Mesendoderm (in vitro differentiated cells): ENCODE data around the gene ACTG1.

Source experiments
- DNase-seq: peaks from one replicate; pipeline ENCODE4 v3.0.0; 2013
- H2AK5ac ChIP-seq: 2 replicates; pipeline ENCODE4 v1.6.1; 2013; ENCODE audit warnings: low read length, inconsistent platforms
- H2BK120ac ChIP-seq: 2 replicates; pipeline ENCODE4 v1.6.1; 2013; ENCODE audit warnings: low read depth, mild to moderate bottlenecking, low read length, moderate library complexity, mixed read lengths
- H2BK15ac ChIP-seq: replicated peaks from 2 replicates; pipeline ENCODE4 v1.6.1; 2013; ENCODE audit warnings: low read depth, mild to moderate bottlenecking, moderate library complexity
- H2BK5ac ChIP-seq: 2 replicates; pipeline ENCODE4 v1.6.1; 2013; ENCODE audit warnings: low read length, inconsistent platforms
- H3K18ac ChIP-seq: 2 replicates; pipeline ENCODE4 v1.6.1; 2013; ENCODE audit warnings: mild to moderate bottlenecking, low read length, mixed read lengths
- H3K23ac ChIP-seq: one replicate; pipeline ENCODE4 v1.6.1; 2013; ENCODE audit warnings: low read length
- H3K27ac ChIP-seq: 2 replicates; pipeline ENCODE4 v1.5.1; 2013; ENCODE audit warnings: low read depth, mild to moderate bottlenecking, inconsistent platforms, low read length, moderate library complexity
- H3K27me3 ChIP-seq: 2 replicates; pipeline ENCODE4 v1.6.1; 2013; ENCODE audit warnings: low read length, control low read depth, mild to moderate bottlenecking, inconsistent platforms; ENCODE audit not compliant: insufficient read depth, poor library complexity
- H3K36me3 ChIP-seq: 2 replicates; pipeline ENCODE4 v1.6.1; 2013; ENCODE audit warnings: low read length, inconsistent platforms; ENCODE audit not compliant: control insufficient read depth, insufficient read depth
- H3K4ac ChIP-seq: one replicate; pipeline ENCODE4 v1.6.1; 2013; ENCODE audit warnings: low read depth, mild to moderate bottlenecking, low read length, moderate library complexity
- H3K4me1 ChIP-seq: 2 replicates; pipeline ENCODE4 v1.6.1; 2013; ENCODE audit warnings: low read depth, low read length, inconsistent platforms; ENCODE audit not compliant: control insufficient read depth
- H3K4me2 ChIP-seq: 2 replicates; pipeline ENCODE4 v1.6.1; 2013; ENCODE audit warnings: low read length
- H3K4me3 ChIP-seq: 2 replicates; pipeline ENCODE4 v1.5.1; 2013; ENCODE audit warnings: mild to moderate bottlenecking, low read length
- H3K56ac ChIP-seq: one replicate; pipeline ENCODE4 v1.6.1; 2013; ENCODE audit warnings: low read length
- H3K79me1 ChIP-seq: 2 replicates; pipeline ENCODE4 v1.6.1; 2013; ENCODE audit warnings: low read length, inconsistent platforms
- H3K79me2 ChIP-seq: 2 replicates; pipeline ENCODE4 v1.6.1; 2013; ENCODE audit warnings: mild to moderate bottlenecking, low read length; ENCODE audit not compliant: control insufficient read depth, insufficient read depth
- H3K9ac ChIP-seq: 2 replicates; pipeline ENCODE4 v1.6.1; 2013; ENCODE audit warnings: low read length, inconsistent platforms
- H4K5ac ChIP-seq: one replicate; pipeline ENCODE4 v1.6.1; 2013; ENCODE audit warnings: low read length
- H4K8ac ChIP-seq: one replicate; pipeline ENCODE4 v1.6.1; 2013; ENCODE audit warnings: low read depth, mild to moderate bottlenecking, control low read depth, low read length, moderate library complexity
- WGBS: extraction: QIAGEN DNeasy Blood & Tissue Kit; methylation state at CpG from one replicate; pipeline ENCODE4 v1.1.7; 2013; ENCODE audit warnings: low lambda C conversion rate, missing lambda C conversion rate; ENCODE audit not compliant: insufficient coverage; ENCODE audit errors: extremely low coverage; 5-methylcytosine and 5-hydroxymethylcytosine counted together

Gene ACTG1

DNA sequence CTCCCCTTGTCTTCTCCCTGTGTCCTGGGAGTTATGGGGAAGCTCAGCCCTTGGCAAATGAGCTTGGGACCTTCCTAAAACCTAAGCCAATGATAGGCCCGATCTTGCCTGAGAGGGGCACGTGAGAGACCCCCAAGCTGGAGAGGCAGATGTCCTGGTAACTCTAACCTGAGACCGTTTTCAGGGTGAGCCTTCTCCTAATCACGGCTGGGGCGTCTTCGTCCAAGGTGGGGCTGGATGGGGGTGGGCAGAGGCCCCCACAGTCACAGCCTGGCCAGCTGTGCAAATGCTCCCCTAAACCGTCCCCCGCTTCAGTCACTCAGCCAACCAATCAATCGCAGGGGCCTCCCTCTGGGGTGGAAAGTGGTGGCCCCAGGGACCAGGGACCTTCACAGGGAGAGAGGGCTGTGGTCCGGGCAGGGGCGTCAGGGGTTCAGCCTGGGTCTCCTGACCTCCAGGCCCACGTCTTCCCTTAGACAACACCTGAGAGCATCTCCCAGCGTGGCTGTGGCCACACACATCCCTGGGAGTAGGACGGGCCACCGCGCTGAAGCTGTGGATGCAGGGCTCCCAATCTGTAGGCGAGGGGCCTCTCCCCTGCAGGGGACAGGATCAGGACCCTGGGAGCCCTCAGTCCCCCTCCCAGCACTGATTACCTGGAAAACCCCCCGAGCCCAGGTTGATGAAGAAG, 30.6 kb downstream of the ACTG1 start:
- Histone ChIP-seq H4K5ac (no peak overlapping the region), H3K4me1 (no peaks in the 10 kb centered on the region), H2AK5ac (no peak overlapping the region), H3K27me3 (no peaks in the 10 kb centered on the region), H2BK5ac (no peak overlapping the region), H4K8ac (no peak overlapping the region), H3K9ac (peak overlapping the region; percentile 69), H3K56ac (peak overlapping the region; percentile 78), H3K23ac (no peak overlapping the region), H3K36me3 (no peaks in the 10 kb centered on the region), H3K4ac (no peak overlapping the region), H2BK15ac (no peak overlapping the region), H3K4me2 (peak overlapping the region; percentile 25), H3K27ac (no peak overlapping the region), H3K79me1 (no peaks in the 10 kb centered on the region), H3K18ac (no peak overlapping the region), H3K4me3 (peak overlapping the region; percentile 11), H2BK120ac (no peak overlapping the region), H3K79me2 (no peaks in the 10 kb centered on the region)
- WGBS = no CpG with 5 or more reads among the region's 18 CpGs
- no peak for DNase-seq

DNA sequence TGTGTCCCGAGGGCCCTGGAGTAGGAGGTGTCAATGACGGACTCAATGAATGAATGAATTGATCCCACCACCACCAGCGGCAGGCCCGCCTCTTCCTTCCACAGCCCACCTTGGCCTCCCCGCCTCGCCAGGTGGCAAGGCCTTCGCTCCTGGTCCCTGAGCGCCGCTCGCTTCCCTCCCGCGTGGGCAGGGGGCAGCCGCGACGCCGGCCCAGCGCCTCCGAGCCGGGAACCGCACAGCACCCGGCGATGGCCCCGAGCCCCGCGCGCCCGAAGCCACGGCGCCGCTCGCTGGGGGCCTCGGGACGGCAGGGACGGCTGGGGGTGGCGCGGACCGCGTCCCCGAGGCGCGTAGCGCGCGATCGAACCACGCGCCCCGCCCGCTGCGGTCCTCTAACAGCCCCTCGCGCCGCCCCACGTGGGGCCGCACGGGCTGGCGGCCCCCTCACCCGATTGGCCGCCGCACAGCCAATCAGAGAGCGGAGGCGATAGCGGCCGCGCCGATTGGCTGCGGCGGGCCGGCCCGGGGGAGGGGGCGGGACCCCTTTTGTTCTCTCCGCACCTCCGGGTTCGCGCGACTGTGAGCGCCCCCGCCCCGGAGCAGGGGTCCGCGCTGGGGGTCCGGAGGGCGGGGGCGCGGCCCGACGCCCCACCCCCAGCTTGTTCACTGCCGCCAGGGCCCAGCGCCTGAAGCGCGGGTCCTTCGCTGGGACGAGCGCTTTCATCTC, 31.4 kb downstream of the ACTG1 start:
- H3K4me2 ChIP-seq = peak overlapping the region; percentile 25
- WGBS = no CpG with 5 or more reads among the region's 94 CpGs
- H3K4ac ChIP-seq = no peak overlapping the region
- H3K4me1 ChIP-seq = no peaks in the 10 kb centered on the region
- H2BK5ac ChIP-seq = no peak overlapping the region
- H2BK120ac ChIP-seq = no peak overlapping the region
- H3K18ac ChIP-seq = no peak overlapping the region
- peak; percentile 58 for DNase-seq
- peak overlapping the region; percentile 11 for H3K4me3 ChIP-seq
- no peak overlapping the region for H4K5ac ChIP-seq
- H3K23ac ChIP-seq = peak overlapping the region; percentile 24
- no peaks in the 10 kb centered on the region for H3K36me3 ChIP-seq
- no peaks in the 10 kb centered on the region for H3K79me2 ChIP-seq
- H3K27ac ChIP-seq = no peak overlapping the region
- H3K79me1 ChIP-seq = no peaks in the 10 kb centered on the region
- peak overlapping the region; percentile 69 for H3K9ac ChIP-seq
- no peak overlapping the region for H4K8ac ChIP-seq
- no peak overlapping the region for H2BK15ac ChIP-seq
- H2AK5ac ChIP-seq = no peak overlapping the region
- H3K27me3 ChIP-seq = no peaks in the 10 kb centered on the region
- H3K56ac ChIP-seq = peak overlapping the region; percentile 78

DNA sequence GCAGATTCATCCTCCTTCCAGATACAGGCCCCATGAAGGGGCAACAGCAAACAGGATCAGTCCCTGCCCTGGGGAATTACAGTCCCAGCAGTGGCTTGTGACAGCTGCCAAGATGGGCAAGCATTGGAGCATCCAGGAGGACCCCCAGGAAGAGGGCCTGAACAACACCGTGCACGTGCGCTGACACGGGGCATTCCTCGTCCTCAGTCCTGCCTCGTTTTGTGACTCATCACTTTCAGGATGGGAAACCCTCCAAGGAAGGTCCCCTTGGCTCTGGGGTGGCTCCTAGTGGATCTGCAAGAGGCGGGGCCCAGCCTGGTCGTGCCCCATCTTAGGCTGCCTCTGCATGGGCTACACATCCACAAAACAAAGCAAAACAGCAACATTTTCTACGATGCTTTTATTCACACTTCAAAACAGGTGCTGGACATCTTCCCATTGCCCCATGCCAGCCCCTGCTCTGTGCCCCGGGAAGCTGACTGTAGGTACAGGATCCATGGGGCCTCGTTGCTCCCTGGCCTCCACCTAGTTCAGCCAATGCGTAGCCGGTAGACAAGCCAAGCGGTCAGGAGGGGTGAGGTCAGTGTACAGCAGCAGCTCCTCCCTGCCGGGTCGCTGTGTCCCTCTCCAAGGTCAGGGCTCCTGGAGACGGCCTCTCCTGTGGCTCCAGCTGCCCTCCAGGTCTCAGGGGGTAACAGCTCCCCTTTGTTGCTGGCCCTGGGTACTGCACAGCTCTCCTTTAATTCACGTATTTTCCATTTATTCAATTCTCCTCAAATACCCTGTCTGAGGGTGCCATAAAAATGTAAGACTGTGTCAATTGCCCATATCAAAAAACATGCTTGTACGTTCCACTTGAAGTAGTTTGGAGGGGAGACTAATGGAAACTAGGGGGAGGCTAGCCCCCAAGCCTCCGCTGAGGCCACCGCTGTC, 32.2 kb downstream of the ACTG1 start:
- Histone ChIP-seq H3K79me1 (no peaks in the 10 kb centered on the region), H3K56ac (no peak overlapping the region), H3K27me3 (no peaks in the 10 kb centered on the region), H3K9ac (no peak overlapping the region), H4K8ac (no peak overlapping the region), H2AK5ac (no peak overlapping the region), H3K27ac (no peak overlapping the region), H3K4me2 (no peak overlapping the region), H3K79me2 (no peaks in the 10 kb centered on the region), H2BK120ac (no peak overlapping the region), H3K23ac (no peak overlapping the region), H4K5ac (no peak overlapping the region), H3K4me1 (no peaks in the 10 kb centered on the region), H3K18ac (no peak overlapping the region), H3K36me3 (no peaks in the 10 kb centered on the region), H2BK15ac (no peak overlapping the region), H3K4me3 (no peak overlapping the region), H3K4ac (no peak overlapping the region), H2BK5ac (no peak overlapping the region)
- no peak for DNase-seq
- WGBS = no CpG with 5 or more reads among the region's 21 CpGs

DNA sequence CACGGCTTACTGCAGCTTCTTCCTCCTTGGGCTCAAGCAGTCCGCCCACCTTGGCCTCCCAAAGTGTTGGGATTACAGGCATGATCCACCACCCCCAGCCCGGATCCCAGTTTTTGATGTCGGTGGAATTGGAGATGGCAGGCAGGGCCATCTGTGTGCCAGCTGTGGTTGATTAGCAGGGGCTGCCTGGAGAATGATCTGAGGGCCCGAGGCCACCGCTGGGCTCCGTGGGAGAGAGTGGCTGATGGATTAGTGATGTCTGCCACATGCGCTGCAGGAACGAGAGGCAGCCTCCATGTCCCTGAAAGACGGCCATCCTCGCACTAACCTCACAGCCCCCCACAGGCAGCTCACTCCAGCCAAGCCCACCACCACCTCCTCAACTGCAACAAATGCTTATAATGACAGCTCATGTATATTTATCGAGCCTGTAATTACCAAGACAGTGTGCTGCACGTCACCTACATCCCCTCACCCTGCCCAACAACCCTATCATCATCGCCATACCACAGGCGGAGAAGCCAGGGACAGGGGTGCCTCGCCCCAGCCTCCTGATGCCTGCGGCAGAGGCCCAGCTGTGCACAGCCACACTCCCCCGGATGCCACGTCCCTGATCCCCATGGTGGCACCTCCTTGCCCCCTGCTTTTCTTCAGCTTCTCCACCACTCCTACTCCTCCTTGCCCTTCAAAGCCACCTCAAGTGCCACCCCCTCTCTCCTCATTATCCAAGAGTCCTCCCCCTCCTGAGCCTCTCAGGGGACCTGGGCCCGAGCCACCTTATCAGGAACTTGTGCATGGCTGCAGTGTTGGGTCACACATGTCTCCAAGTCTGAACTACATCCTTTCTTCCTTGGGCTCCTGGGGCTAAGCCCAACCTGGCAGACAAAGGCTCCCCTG, 33.2 kb downstream of the ACTG1 start:
- H3K79me1 ChIP-seq = no peaks in the 10 kb centered on the region
- no peaks in the 10 kb centered on the region for H3K36me3 ChIP-seq
- no peak overlapping the region for H3K4me3 ChIP-seq
- H3K4ac ChIP-seq = no peak overlapping the region
- no peak overlapping the region for H3K4me2 ChIP-seq
- no peak overlapping the region for H3K23ac ChIP-seq
- H3K79me2 ChIP-seq = no peaks in the 10 kb centered on the region
- H2BK120ac ChIP-seq = no peak overlapping the region
- no CpG with 5 or more reads among the region's 20 CpGs for WGBS
- H3K4me1 ChIP-seq = no peaks in the 10 kb centered on the region
- no peak overlapping the region for H3K56ac ChIP-seq
- no peak overlapping the region for H3K18ac ChIP-seq
- no peaks in the 10 kb centered on the region for H3K27me3 ChIP-seq
- H4K8ac ChIP-seq = no peak overlapping the region
- no peak overlapping the region for H3K9ac ChIP-seq
- no peak overlapping the region for H2BK15ac ChIP-seq
- no peak overlapping the region for H2BK5ac ChIP-seq
- no peak overlapping the region for H2AK5ac ChIP-seq
- H3K27ac ChIP-seq = no peak overlapping the region
- no peak overlapping the region for H4K5ac ChIP-seq
- no peak for DNase-seq

DNA sequence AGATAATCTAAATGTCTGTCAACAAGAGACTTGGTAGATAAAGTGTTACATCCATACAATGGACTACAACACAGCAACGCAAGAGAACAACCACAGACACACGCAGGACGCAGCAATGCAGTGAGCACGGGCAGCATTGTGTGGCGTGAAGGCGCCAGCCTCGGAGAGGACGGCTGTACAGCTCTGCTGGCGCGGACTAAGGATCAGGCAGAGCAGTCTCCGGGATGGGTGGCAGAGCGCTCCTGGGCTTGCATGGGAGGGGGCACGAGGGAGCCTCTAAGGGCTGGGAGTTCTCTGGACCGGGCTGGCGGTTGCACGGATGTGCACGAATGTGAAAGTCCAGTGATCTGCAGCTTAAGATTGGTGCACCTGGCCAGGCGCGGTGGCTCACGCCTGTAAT, 34.5 kb downstream of the ACTG1 start:
- Histone ChIP-seq H2BK120ac (no peak overlapping the region), H3K56ac (no peak overlapping the region), H3K23ac (no peak overlapping the region), H3K4ac (no peak overlapping the region), H4K8ac (no peak overlapping the region), H3K27me3 (no peaks in the 10 kb centered on the region), H3K18ac (no peak overlapping the region), H3K27ac (no peak overlapping the region), H3K79me2 (no peaks in the 10 kb centered on the region), H2BK15ac (no peak overlapping the region), H3K36me3 (no peaks in the 10 kb centered on the region), H2BK5ac (no peak overlapping the region), H3K79me1 (no peaks in the 10 kb centered on the region), H3K4me1 (no peaks in the 10 kb centered on the region), H4K5ac (no peak overlapping the region), H3K4me2 (no peak overlapping the region), H2AK5ac (no peak overlapping the region), H3K4me3 (no peak overlapping the region), H3K9ac (no peak overlapping the region)
- WGBS = no CpG with 5 or more reads among the region's 20 CpGs
- DNase-seq = no peak
